CD4-positive, alpha-beta T cell treated with Interleukin-15 for 1 hour (primary cell): Measurements from ENCODE around the gene POC1A.
A peak's percentile ranks its signal among the peaks of the same experiment; 100 is the strongest.
"Not testable (repeated sequence)": the region's sequence is repeated elsewhere in the genome, so short reads cannot be mapped to it uniquely, and the experiment has no call there.

Source experiments
- DNase-seq: peaks from one replicate; pipeline ENCODE4 v3.0.0-alpha.2; 2020

The POC1A gene

GRCh38 chr3:52041118-52041731 is 113.0 kb downstream of the POC1A start:
- DNase-seq, result no peak

GRCh38 chr3:52040600-52040999 is 113.6 kb downstream of the POC1A start:
- DNase-seq, result no peak

DNA sequence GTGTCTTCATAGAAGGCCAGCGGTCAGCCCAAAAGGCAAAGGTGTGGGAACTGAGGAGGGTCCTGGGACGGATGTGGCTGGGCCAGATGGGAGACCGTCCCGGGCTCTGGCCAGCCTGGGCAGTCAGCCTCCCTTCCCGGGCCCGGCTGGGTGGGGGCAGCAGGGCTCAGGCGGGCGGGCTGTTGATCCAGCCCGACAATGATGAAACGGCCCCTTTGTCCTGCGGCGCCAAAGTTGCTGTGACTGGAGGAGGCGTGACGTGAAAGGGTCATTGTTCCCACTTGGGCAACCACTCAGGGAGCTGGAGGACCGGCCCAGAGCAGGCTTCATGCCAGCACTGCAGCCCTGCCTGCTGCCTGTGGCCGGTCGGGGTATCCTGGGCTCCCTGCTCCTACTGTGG is 114.4 kb downstream of the POC1A start:
- DNase-seq, result no peak

DNA sequence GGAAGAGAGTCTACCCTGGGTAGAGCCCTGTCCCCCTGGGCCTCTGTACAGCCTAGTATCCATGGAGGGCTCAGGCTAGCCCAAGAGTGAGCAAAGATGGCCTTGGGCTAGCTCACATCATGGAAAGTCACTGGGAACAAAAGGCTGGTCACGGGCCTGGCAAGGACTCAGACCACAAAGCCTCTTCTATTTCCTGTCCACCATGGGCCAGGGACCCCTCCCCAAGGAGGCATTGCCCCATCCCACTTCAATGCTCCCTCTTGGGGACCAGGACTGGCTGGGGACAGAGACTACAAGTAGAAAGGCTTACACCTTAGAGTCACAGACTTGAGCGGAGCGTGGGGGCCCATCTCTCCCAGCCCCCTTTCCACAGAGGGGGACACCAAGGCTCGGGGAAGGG is 114.8 kb downstream of the POC1A start:
- no peak for DNase-seq

- no peak for DNase-seq
Observed at GRCh38 chr3:52038227-52038626, 116.0 kb downstream of the POC1A start.

DNA sequence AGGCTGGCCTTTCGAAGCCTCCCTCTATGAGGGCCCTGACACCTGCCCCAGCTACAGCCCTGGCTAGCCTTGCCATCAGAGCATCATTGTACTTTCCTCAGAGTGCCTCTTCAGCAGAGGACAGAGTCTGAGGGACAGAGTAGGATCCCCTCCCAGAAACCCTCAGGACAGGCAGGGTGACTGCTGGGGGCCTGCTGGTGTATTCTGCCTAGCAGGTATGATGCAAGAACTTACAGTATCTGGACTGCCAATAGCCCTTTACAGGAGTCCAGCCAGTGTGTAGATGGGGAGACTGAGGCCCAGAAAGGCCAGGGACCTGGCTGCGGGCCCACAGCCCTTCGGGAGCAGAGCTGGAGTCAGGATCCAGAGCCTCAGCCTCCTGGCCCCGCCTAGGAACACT is 116.9 kb downstream of the POC1A start:
- DNase-seq, result no peak

DNA sequence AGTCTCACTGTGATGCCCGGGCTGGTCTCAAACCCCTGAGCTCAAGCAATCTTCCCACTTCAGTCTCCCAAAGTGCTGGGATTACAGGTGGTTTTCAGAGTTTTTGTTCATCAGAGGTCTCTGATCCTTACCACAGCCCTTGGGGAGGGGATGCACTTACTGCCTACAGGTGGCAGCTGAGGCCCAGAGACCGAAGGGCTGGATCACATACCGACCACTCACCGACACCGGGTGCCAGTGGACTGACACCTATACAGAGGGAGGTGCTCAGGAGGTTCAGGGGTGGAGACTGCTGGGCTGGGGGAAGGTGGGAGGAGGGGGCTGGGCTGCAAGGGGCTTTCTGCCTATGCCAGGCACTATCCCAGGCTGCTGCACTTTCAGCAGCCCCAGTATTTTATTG is 117.4 kb downstream of the POC1A start:
- peak; percentile 32 for DNase-seq

DNA sequence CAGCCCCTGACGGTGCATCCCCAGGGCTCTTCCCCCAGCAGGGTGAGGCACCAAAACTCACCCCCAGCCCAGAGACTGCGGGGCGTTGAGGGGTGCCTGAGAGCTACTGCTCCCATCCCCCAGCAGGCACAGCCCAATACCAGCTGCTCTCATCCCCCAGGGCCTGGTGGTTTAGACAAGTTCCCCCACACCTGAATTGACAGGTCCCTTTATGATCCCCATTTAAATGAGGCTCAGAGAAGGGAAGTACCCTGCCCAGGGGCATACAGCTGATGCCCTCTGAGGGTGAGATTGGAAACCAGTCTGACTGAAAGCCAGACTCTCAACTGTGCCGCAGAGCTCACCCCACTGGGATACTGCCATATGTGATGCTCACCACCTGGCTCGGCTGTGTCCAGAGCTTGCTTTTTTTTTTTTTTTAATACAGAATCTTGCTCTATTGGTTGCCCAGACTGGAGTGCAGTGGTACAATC is 118.0 kb downstream of the POC1A start:
- no peak for DNase-seq

- DNase-seq, result no peak
Observed at GRCh38 chr3:52034651-52035050, 119.6 kb downstream of the POC1A start.

DNA sequence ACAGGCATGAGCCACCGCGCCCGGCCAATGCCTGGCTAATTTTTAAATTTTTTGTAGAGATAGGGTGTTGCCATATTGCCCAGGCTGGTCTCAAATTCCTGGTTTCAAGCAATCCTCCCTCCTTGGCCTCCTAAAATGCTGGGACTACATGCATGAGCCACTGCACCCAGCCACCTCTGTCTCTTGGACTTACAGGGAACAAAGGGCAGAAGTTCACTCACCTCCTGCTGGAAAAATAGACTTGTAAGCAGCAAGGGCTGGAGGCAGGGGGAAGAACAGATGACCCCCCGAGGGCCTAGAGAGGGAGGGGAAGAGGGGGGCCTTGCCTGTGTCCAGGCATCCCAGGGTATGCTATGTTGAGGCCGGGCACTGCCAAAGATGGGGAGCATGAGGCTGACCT is 120.0 kb downstream of the POC1A start:
- no peak for DNase-seq

GRCh38 chr3:52033748-52034147 is 120.5 kb downstream of the POC1A start:
- DNase-seq, result not testable (repeated sequence)

GRCh38 chr3:52032702-52033408 is 121.4 kb downstream of the POC1A start:
- DNase-seq, result no peak

- no peak for DNase-seq
Observed at GRCh38 chr3:52031896-52032295, 122.3 kb downstream of the POC1A start.

DNA sequence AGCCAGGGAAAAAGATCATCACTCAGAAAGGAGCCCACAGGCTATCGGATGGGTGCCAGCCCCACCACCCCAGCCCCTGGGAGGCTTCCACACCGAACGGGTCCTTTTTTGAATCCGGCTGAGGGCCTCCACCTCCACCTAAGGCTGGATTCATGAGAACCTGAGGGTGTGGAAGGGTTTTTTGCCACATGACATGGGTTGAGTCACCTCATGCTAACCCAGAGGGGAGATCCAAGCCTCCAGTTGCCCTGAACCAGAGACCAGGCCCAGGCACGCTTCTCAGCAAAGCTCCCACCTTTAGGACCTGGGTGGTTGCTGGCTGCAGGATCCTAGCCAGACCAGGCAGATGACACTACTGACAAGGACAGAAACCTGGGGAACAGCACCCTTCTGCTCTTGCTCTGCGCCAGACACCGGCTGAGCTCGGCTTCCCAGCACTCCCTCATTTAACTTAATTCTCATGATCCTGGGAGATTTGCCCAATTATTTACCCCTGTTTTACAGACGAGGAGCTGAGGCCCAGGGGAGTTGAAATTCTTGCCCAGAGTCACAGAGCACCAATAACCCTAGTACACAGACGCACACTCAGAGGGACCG is 123.4 kb downstream of the POC1A start:
- DNase-seq, result no peak

GRCh38 chr3:52029535-52029934 is 124.7 kb downstream of the POC1A start:
- DNase-seq, result no peak

DNA sequence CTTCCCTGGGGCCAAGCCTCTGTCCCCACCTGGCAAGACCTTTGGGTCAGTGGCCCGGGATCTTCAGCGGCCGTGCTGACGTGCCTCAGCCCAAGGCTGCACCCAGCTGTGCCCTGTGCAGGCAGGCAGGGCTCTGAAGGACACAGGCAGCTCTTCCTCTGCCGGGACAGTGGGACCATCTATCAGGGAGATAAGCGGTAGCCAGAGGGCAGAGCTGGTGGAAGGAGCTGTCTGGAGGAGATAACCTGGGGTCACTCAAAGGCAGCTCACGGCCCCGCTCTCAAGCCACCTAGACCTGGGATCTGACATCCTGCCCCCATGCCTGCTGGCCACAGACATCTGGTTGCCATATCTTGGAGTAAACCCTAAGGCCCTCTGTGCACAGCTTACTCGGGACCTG is 125.2 kb downstream of the POC1A start:
- DNase-seq, result no peak

GRCh38 chr3:52028572-52028971 is 125.7 kb downstream of the POC1A start:
- no peak for DNase-seq

- DNase-seq, result no peak
Observed at GRCh38 chr3:52026041-52026440, 128.2 kb downstream of the POC1A start.

- DNase-seq, result no peak
Observed at GRCh38 chr3:52025453-52025852, 128.8 kb downstream of the POC1A start.
